Gastrocnemius medialis (tissue), 4 donors: ENCODE data around the gene SUMF1. TPM values are rescaled to one million over a fixed set of nuclear protein-coding genes. Genes with fewer than 3 reads are reported as not detected.

Experiments
- ATAC-seq, 2 donors: fragments of 150-250 bp; one replicate each; pipeline ENCODE4 v1.9.1; 2016
- DNase-seq, 2 donors: peaks; one replicate each; pipeline ENCODE4 v3.0.0-alpha.2; 2019
- H3K27ac ChIP-seq, 4 donors: fragments of 200-600 bp; sonication (generic); 1 replicate in 1 of 4; 2 replicates in 3 of 4; pipeline ENCODE4 v1.5.1; 2016 to 2018; ENCODE audit warnings: mild to moderate bottlenecking in 2 of 4, moderate library complexity in 1 of 4
- H3K27me3 ChIP-seq, 3 donors: fragments of 200-600 bp; sonication (generic) in 2 of 3; 1 replicate in 1 of 3; 2 replicates in 2 of 3; pipeline versions ENCODE4 v1.5.1 to v1.6.0; 2016 to 2019; ENCODE audit warnings: mild to moderate bottlenecking in 1 of 3, moderate library complexity in 1 of 3
- H3K36me3 ChIP-seq, 2 donors: fragments of 200-600 bp; sonication (generic) in 1 of 2; one replicate each; pipeline ENCODE4 v1.5.1; 2017 to 2018
- H3K4me1 ChIP-seq, 2 donors: fragments of 200-600 bp; sonication (generic) in 1 of 2; one replicate each; pipeline ENCODE4 v1.5.1; 2016 to 2017; ENCODE audit warnings: mild to moderate bottlenecking in 2 of 2
- H3K4me3 ChIP-seq, 4 donors: fragments of 200-600 bp; sonication (generic) in 3 of 4; 1 replicate in 1 of 4; 2 replicates in 3 of 4; pipeline ENCODE4 v1.5.1; 2016 to 2019; ENCODE audit warnings: mild to moderate bottlenecking in 2 of 4
- H3K9me3 ChIP-seq, 3 donors: fragments of 200-600 bp; sonication (generic) in 2 of 3; 1 replicate in 1 of 3; 2 replicates in 2 of 3; pipeline ENCODE4 v1.5.1; 2016 to 2019
- CTCF ChIP-seq, 5 experiments: fragments of 450-650 bp in 3 of 5; fragments of 200-600 bp in 2 of 5; sonication (generic) in 2 of 5; IDR thresholded peaks in 4 of 5; conservative IDR thresholded peaks in 1 of 5; 1 replicate in 4 of 5; 2 replicates in 1 of 5; pipeline ENCODE4 v1.5.1; 2016 to 2019; ENCODE audit warnings: antibody characterized with exemption in 5 of 5, mild to moderate bottlenecking in 3 of 5, moderate library complexity in 3 of 5
- POLR2A ChIP-seq, 2 donors: fragments of 450-650 bp; IDR thresholded peaks; one replicate each; pipeline ENCODE4 v1.6.1; 2017; ENCODE audit warnings: antibody characterized with exemption in 2 of 2, mild to moderate bottlenecking in 2 of 2, moderate library complexity in 2 of 2
- in situ Hi-C, 4 donors: fragments of 200-750 bp; cut with MboI; loops; one replicate each; pipeline versions ENCODE4 v1.15.0 to v1.8.0; 2017; ENCODE audit warnings: low sequenced_read_pairs in 4 of 4
- intact Hi-C: fragments of 100-400 bp; cut with DNase I; formaldehyde crosslinking; loops from one replicate; pipeline ENCODE4 v1.15.1; 2023; ENCODE audit warnings: low total_unique reads
- total RNA-seq, 4 donors: library from RNA; depleted of rRNA; stranded (reverse); fragments of >200 nt; gene quantifications; one replicate each; pipeline versions ENCODE4 v1.1.0 to v1.2.3, GENCODE V29; 2016

SUMF1 gene
- total RNA-seq, 4 donors from 2014 or later = 4.4 to 9.4 (median 7.6) TPM

- Histone ChIP-seq H3K27me3 (no peaks in the 10 kb centered on the region), H3K4me3 (no peak overlapping the region), H3K4me1 (peaks cover 4 to 13% of the 10 kb centered on the region in 2 donors), H3K36me3 (no peaks in the 10 kb centered on the region), H3K9me3 (no peaks in the 10 kb centered on the region), H3K27ac (peak overlapping the region in 2 of 4 donors; percentile 10 to 46)
- intact Hi-C loops (no loop called here), in situ Hi-C loops (no loop called here)
- DNase-seq (no peak), ATAC-seq (no peak)
- TF ChIP-seq CTCF (IDR thresholded peaks at IDR 0.05 in 4 of 5, conservative IDR thresholded peaks at IDR 0.05 in 1 of 5) (no peak), POLR2A (IDR thresholded peaks at IDR 0.05) (no peak)
These were observed 127.0 kb downstream of the SUMF1 start for GRCh38 chr3:4340077-4340410.

- Histone ChIP-seq H3K4me1 (peaks cover 4 to 13% of the 10 kb centered on the region in 2 donors), H3K4me3 (no peak overlapping the region), H3K9me3 (no peaks in the 10 kb centered on the region), H3K36me3 (no peaks in the 10 kb centered on the region), H3K27me3 (no peaks in the 10 kb centered on the region), H3K27ac (no peak overlapping the region)
- TF ChIP-seq POLR2A (IDR thresholded peaks at IDR 0.05) (no peak), CTCF (IDR thresholded peaks at IDR 0.05 in 4 of 5, conservative IDR thresholded peaks at IDR 0.05 in 1 of 5) (no peak)
- ATAC-seq (no peak), DNase-seq (no peak)
- in situ Hi-C loops = no loop called here
- intact Hi-C loops = no loop called here
These were observed 128.3 kb downstream of the SUMF1 start for GRCh38 chr3:4338751-4339150.

GRCh38 chr3:4336850-4337546, 130.1 kb downstream of the SUMF1 start:
- Histone ChIP-seq H3K4me1 (peaks cover 4 to 13% of the 10 kb centered on the region in 2 donors), H3K9me3 (no peaks in the 10 kb centered on the region), H3K27me3 (no peaks in the 10 kb centered on the region), H3K36me3 (no peaks in the 10 kb centered on the region), H3K27ac (no peak overlapping the region), H3K4me3 (no peak overlapping the region)
- in situ Hi-C loops = no loop called here
- TF ChIP-seq CTCF (IDR thresholded peaks at IDR 0.05 in 4 of 5, conservative IDR thresholded peaks at IDR 0.05 in 1 of 5) = no peak
- TF ChIP-seq POLR2A (IDR thresholded peaks at IDR 0.05) = no peak
- ATAC-seq (no peak), DNase-seq (no peak)
- intact Hi-C loops = no loop called here

- intact Hi-C loops (no loop called here), in situ Hi-C loops (no loop called here)
- H3K9me3 ChIP-seq = no peaks in the 10 kb centered on the region
- H3K27me3 ChIP-seq = no peaks in the 10 kb centered on the region
- DNase-seq = no peak
- no peaks in the 10 kb centered on the region for H3K36me3 ChIP-seq
- peaks cover 2 to 4% of the 10 kb centered on the region in 2 donors for H3K4me1 ChIP-seq
- H3K4me3 ChIP-seq = no peak overlapping the region
- TF ChIP-seq CTCF (IDR thresholded peaks at IDR 0.05 in 4 of 5, conservative IDR thresholded peaks at IDR 0.05 in 1 of 5) (no peak), POLR2A (IDR thresholded peaks at IDR 0.05) (no peak)
- H3K27ac ChIP-seq = no peak overlapping the region
- no peak for ATAC-seq
These were observed 131.1 kb downstream of the SUMF1 start for GRCh38 chr3:4335840-4336562.
